CD14-positive monocyte (primary cell): ENCODE data around the gene RYR2. TPM values are rescaled to one million over a fixed set of nuclear protein-coding genes. Genes with fewer than 3 reads are reported as not detected.

Source experiments
- DNase-seq, 3 donors: peaks; one replicate each; pipeline ENCODE4 v3.0.0-alpha.2; 2011 to 2022
- H2AFZ ChIP-seq: 2 replicates; pipeline ENCODE4 v1.6.0; 2012; ENCODE audit warnings: mild to moderate bottlenecking, low read depth, low read length, inconsistent platforms; ENCODE audit not compliant: insufficient read depth, poor library complexity, severe bottlenecking
- H3K27ac ChIP-seq, 2 donors: 1 replicate in 1 of 2; 2 replicates in 1 of 2; pipeline ENCODE4 v1.5.1; 2012 to 2013; ENCODE audit warnings: low read length in 2 of 2, control low read depth in 1 of 2, inconsistent platforms in 1 of 2, low read depth in 1 of 2, mild to moderate bottlenecking in 1 of 2
- H3K27me3 ChIP-seq, 2 donors: one replicate each; pipeline versions ENCODE4 v1.6.0 to v1.6.1; 2011 to 2013; ENCODE audit warnings: low read length in 2 of 2; ENCODE audit not compliant: control insufficient read depth in 2 of 2, insufficient read depth in 2 of 2
- H3K36me3 ChIP-seq, 2 donors: replicated peaks in 1 of 2; 1 replicate in 1 of 2; 2 replicates in 1 of 2; pipeline versions ENCODE4 v1.5.1 to v1.6.1; 2012 to 2013; ENCODE audit warnings: low read length in 2 of 2, control low read depth in 1 of 2, inconsistent platforms in 1 of 2, mild to moderate bottlenecking in 1 of 2; ENCODE audit not compliant: insufficient read depth in 2 of 2, control insufficient read depth in 1 of 2
- H3K4me1 ChIP-seq, 2 donors: 1 replicate in 1 of 2; 2 replicates in 1 of 2; pipeline versions ENCODE4 v1.5.1 to v1.6.1; 2012 to 2013; ENCODE audit warnings: low read length in 2 of 2, control low read depth in 1 of 2, inconsistent platforms in 1 of 2, mild to moderate bottlenecking in 1 of 2, moderate library complexity in 1 of 2; ENCODE audit not compliant: insufficient read depth in 2 of 2, control insufficient read depth in 1 of 2
- H3K4me2 ChIP-seq: replicated peaks from 2 replicates; pipeline ENCODE3; 2012; ENCODE audit warnings: low read length, moderate library complexity, mild to moderate bottlenecking; ENCODE audit not compliant: poor library complexity, severe bottlenecking; ENCODE audit errors: extremely low read depth
- H3K4me3 ChIP-seq, 3 experiments: fragments of 200-600 bp in 1 of 3; sonication (generic) in 1 of 3; replicated peaks in 1 of 3; 1 replicate in 2 of 3; 2 replicates in 1 of 3; pipeline ENCODE4 v1.5.1; 2011 to 2013; ENCODE audit warnings: low read length in 3 of 3, mild to moderate bottlenecking in 3 of 3, control low read depth in 2 of 3, low read depth in 2 of 3, inconsistent platforms in 1 of 3, moderate library complexity in 1 of 3
- H3K79me2 ChIP-seq: 2 replicates; pipeline ENCODE4 v1.6.0; 2012; ENCODE audit warnings: mild to moderate bottlenecking, control low read depth, inconsistent platforms, low read length, moderate library complexity; ENCODE audit not compliant: insufficient read depth
- H3K9ac ChIP-seq: 2 replicates; pipeline ENCODE4 v1.6.0; 2017; ENCODE audit warnings: low read length, mild to moderate bottlenecking; ENCODE audit not compliant: insufficient read depth, poor library complexity, severe bottlenecking
- H3K9me3 ChIP-seq, 2 donors: replicated peaks in 1 of 2; 1 replicate in 1 of 2; 2 replicates in 1 of 2; pipeline versions ENCODE4 v1.5.1 to v1.6.1; 2012 to 2013; ENCODE audit warnings: low read length in 2 of 2, control low read depth in 1 of 2; ENCODE audit not compliant: control insufficient read depth in 1 of 2, insufficient read depth in 1 of 2
- H4K20me1 ChIP-seq: 2 replicates; pipeline ENCODE4 v1.6.0; 2012; ENCODE audit warnings: mild to moderate bottlenecking, low read length, control low read depth, moderate library complexity; ENCODE audit not compliant: insufficient read depth
- H3K27ac Mint-ChIP-seq, 7 donors: one replicate each; pipeline ENCODE4 v1.8.0; 2020; ENCODE audit warnings: mild to moderate bottlenecking in 7 of 7, mixed read lengths in 7 of 7, moderate library complexity in 6 of 7, inconsistent platforms in 2 of 7
- H3K27me3 Mint-ChIP-seq, 3 donors: one replicate each; pipeline ENCODE4 v1.8.0; 2021 to 2022; ENCODE audit warnings: low read depth in 3 of 3, mild to moderate bottlenecking in 3 of 3, mixed read lengths in 3 of 3, moderate library complexity in 3 of 3, inconsistent platforms in 1 of 3
- H3K36me3 Mint-ChIP-seq, 2 donors: one replicate each; pipeline ENCODE4 v1.8.0; 2020; ENCODE audit warnings: mixed read lengths in 2 of 2, inconsistent platforms in 1 of 2, mild to moderate bottlenecking in 1 of 2
- H3K4me1 Mint-ChIP-seq: one replicate; pipeline ENCODE4 v1.8.0; 2020; ENCODE audit warnings: mild to moderate bottlenecking, mixed read lengths
- H3K4me3 Mint-ChIP-seq, 2 donors: one replicate each; pipeline ENCODE4 v1.8.0; 2020; ENCODE audit warnings: mild to moderate bottlenecking in 2 of 2, mixed read lengths in 2 of 2, moderate library complexity in 1 of 2
- H3K9me3 Mint-ChIP-seq, 7 donors: one replicate each; pipeline ENCODE4 v1.8.0; 2020 to 2022; ENCODE audit warnings: mixed read lengths in 7 of 7, mild to moderate bottlenecking in 6 of 7, moderate library complexity in 6 of 7, inconsistent platforms in 2 of 7
- WGBS: methylation state at CpG from one replicate; pipeline ENCODE4 v1.1.5; 2013; ENCODE audit warnings: missing lambda C conversion rate; ENCODE audit not compliant: insufficient coverage; 5-methylcytosine and 5-hydroxymethylcytosine counted together
- intact Hi-C, 2 donors: fragments of 100-400 bp; cut with micrococcal nuclease; formaldehyde crosslinking; loops; one replicate each; pipeline versions ENCODE4 v1.15.0 to v1.15.1; 2023
- polyA plus RNA-seq, 3 donors: library from polyadenylated mRNA; depleted of rRNA in 1 of 3; unstranded in 2 of 3; stranded (reverse) in 1 of 3; fragments of 300-500 nt in 2 of 3; fragments of >200 nt in 1 of 3; fragmentation: Illumina TruSeq in 2 of 3; gene quantifications; 1 replicate in 2 of 3; 2 replicates in 1 of 3; pipeline ENCODE4 v1.2.3, GENCODE V29; 2012 to 2021
- TF ChIP-seq, protein P1 (sequence below): fragments of 200-600 bp; IDR thresholded peaks from one replicate; pipeline ENCODE4 v1.8.0; 2022; ENCODE audit warnings: antibody characterized with exemption, mild to moderate bottlenecking

The RYR2 gene
- polyA plus RNA-seq, 3 donors: not detected

DNA sequence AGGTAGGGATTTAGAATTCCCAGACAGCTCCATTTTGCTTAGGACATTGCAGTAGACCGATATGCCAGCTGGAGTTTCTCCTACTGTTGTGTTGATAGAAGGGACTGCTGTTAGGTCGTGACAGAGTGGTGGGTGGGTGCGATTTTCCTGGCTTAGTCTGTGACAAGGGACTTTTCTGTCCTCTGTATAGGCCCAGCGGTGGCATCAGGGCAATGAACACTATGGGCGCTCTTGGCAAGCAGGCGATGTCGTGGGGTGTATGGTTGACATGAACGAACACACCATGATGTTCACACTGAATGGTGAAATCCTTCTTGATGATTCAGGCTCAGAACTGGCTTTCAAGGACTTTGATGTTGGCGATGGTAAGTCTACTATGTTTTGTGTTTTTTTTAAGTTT, 527.0 kb downstream of the RYR2 start:
- H3K4me3 Mint-ChIP-seq: no peak overlapping the region
- TF ChIP-seq, protein P1, sequence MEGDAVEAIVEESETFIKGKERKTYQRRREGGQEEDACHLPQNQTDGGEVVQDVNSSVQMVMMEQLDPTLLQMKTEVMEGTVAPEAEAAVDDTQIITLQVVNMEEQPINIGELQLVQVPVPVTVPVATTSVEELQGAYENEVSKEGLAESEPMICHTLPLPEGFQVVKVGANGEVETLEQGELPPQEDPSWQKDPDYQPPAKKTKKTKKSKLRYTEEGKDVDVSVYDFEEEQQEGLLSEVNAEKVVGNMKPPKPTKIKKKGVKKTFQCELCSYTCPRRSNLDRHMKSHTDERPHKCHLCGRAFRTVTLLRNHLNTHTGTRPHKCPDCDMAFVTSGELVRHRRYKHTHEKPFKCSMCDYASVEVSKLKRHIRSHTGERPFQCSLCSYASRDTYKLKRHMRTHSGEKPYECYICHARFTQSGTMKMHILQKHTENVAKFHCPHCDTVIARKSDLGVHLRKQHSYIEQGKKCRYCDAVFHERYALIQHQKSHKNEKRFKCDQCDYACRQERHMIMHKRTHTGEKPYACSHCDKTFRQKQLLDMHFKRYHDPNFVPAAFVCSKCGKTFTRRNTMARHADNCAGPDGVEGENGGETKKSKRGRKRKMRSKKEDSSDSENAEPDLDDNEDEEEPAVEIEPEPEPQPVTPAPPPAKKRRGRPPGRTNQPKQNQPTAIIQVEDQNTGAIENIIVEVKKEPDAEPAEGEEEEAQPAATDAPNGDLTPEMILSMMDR: no peak
- WGBS: 89% methylated on average over 8 of the region's 9 CpGs
- no peaks in the 10 kb centered on the region for H3K36me3 ChIP-seq
- H3K27ac Mint-ChIP-seq: peak overlapping the region in 1 of 7 donors; percentile 18
- no peaks in the 10 kb centered on the region for H3K36me3 Mint-ChIP-seq
- no peaks in the 10 kb centered on the region for H3K27me3 Mint-ChIP-seq
- peaks cover 0 to 4% (median 0%) of the 10 kb centered on the region in 7 donors for H3K9me3 Mint-ChIP-seq
- no peak overlapping the region for H3K27ac ChIP-seq
- no peaks in the 10 kb centered on the region for H3K4me1 Mint-ChIP-seq
- H2AFZ ChIP-seq: no peak overlapping the region
- no peaks in the 10 kb centered on the region for H3K9me3 ChIP-seq
- H3K27me3 ChIP-seq: no peaks in the 10 kb centered on the region
- no peaks in the 10 kb centered on the region for H3K79me2 ChIP-seq
- no peak for DNase-seq
- no peak overlapping the region for H3K4me3 ChIP-seq
- no peaks in the 10 kb centered on the region for H3K4me1 ChIP-seq
- intact Hi-C loops: no loop called here
- no peak overlapping the region for H3K4me2 ChIP-seq
- no peaks in the 10 kb centered on the region for H4K20me1 ChIP-seq
- H3K9ac ChIP-seq: no peak overlapping the region

- H3K4me1 ChIP-seq: no peaks in the 10 kb centered on the region
- H3K4me2 ChIP-seq: no peak overlapping the region
- H3K36me3 ChIP-seq: no peaks in the 10 kb centered on the region
- H3K4me3 ChIP-seq: no peak overlapping the region
- no peak overlapping the region for H3K27ac ChIP-seq
- no peak overlapping the region for H2AFZ ChIP-seq
- TF ChIP-seq, protein P1: no peak
- Mint-ChIP-seq H3K27ac (no peak overlapping the region), H3K4me1 (no peaks in the 10 kb centered on the region), H3K9me3 (peaks cover 0 to 9% (median 3%) of the 10 kb centered on the region in 7 donors), H3K36me3 (no peaks in the 10 kb centered on the region), H3K27me3 (no peaks in the 10 kb centered on the region), H3K4me3 (no peak overlapping the region)
- intact Hi-C loops: no loop called here
- no peaks in the 10 kb centered on the region for H4K20me1 ChIP-seq
- 100% methylated on average over 1 of the region's 5 CpGs for WGBS
- H3K79me2 ChIP-seq: no peaks in the 10 kb centered on the region
- no peaks in the 10 kb centered on the region for H3K9me3 ChIP-seq
- no peak overlapping the region for H3K9ac ChIP-seq
- H3K27me3 ChIP-seq: no peaks in the 10 kb centered on the region
- DNase-seq: no peak
These were observed 528.5 kb downstream of the RYR2 start for GRCh38 chr1:237570530-237570929.
